ENCODE measurements around the gene DNAH5.

- TF ChIP-seq CTCF (IDR thresholded peaks at IDR 0.05) (no peak), POLR2A (IDR thresholded peaks at IDR 0.05) (no peak)
These were observed 252.3 kb downstream of the DNAH5 start for GRCh38 chr5:13692172-13692571.
